Measurements from ENCODE around the gene PNPLA7. TPM values are rescaled to one million over a fixed set of nuclear protein-coding genes. Genes with fewer than 3 reads are reported as not detected.

The PNPLA7 gene
- total and polyA plus RNA-seq, 4 donors = 0.75 to 6.5 (median 2.1) TPM

- H3K36me3 ChIP-seq (ENCODE audit: control insufficient read depth in 4 of 4, insufficient read depth in 3 of 4, low read depth in 1 of 4, low read length in 3 of 4) = peaks cover 7 to 32% (median 10%) of the 10 kb centered on the region in 4 donors
- WGBS = 94% methylated on average over 10 of the region's 10 CpGs
- H3K4me3 ChIP-seq (ENCODE audit: low read depth in 1 of 3, low read length in 3 of 3) = no peak overlapping the region
These were observed 24.0 kb upstream of the PNPLA7 start for GRCh38 chr9:137574192-137574591.

More at GRCh38 chr9:137574192-137574591, 24.0 kb upstream of the PNPLA7 start:
- Histone ChIP-seq H3K9ac (ENCODE audit: low read depth in 1 of 2, low read length in 2 of 2) (no peak overlapping the region), H3K27me3 (ENCODE audit: control insufficient read depth in 4 of 4, insufficient read depth in 4 of 4, low read length in 3 of 4) (no peaks in the 10 kb centered on the region), H3K9me3 (ENCODE audit: control insufficient read depth in 4 of 4, low read length in 3 of 4) (no peaks in the 10 kb centered on the region), H3K27ac (ENCODE audit: low read depth in 1 of 2, low read length in 2 of 2) (no peak overlapping the region), H3K4me1 (ENCODE audit: control insufficient read depth in 4 of 4, insufficient read depth in 4 of 4, low read length in 3 of 4) (peaks cover 4 to 25% (median 18%) of the 10 kb centered on the region in 4 donors)
- no peak for TF ChIP-seq RXRA (IDR thresholded peaks at IDR 0.05)
- no peak for TF ChIP-seq SP1 (IDR thresholded peaks at IDR 0.05)
- no peak for TF ChIP-seq YY1 (IDR thresholded peaks at IDR 0.05)
- TF ChIP-seq, protein P1, sequence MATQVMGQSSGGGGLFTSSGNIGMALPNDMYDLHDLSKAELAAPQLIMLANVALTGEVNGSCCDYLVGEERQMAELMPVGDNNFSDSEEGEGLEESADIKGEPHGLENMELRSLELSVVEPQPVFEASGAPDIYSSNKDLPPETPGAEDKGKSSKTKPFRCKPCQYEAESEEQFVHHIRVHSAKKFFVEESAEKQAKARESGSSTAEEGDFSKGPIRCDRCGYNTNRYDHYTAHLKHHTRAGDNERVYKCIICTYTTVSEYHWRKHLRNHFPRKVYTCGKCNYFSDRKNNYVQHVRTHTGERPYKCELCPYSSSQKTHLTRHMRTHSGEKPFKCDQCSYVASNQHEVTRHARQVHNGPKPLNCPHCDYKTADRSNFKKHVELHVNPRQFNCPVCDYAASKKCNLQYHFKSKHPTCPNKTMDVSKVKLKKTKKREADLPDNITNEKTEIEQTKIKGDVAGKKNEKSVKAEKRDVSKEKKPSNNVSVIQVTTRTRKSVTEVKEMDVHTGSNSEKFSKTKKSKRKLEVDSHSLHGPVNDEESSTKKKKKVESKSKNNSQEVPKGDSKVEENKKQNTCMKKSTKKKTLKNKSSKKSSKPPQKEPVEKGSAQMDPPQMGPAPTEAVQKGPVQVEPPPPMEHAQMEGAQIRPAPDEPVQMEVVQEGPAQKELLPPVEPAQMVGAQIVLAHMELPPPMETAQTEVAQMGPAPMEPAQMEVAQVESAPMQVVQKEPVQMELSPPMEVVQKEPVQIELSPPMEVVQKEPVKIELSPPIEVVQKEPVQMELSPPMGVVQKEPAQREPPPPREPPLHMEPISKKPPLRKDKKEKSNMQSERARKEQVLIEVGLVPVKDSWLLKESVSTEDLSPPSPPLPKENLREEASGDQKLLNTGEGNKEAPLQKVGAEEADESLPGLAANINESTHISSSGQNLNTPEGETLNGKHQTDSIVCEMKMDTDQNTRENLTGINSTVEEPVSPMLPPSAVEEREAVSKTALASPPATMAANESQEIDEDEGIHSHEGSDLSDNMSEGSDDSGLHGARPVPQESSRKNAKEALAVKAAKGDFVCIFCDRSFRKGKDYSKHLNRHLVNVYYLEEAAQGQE (IDR thresholded peaks at IDR 0.05) = no peak
- no peak for TF ChIP-seq NR2F2 (IDR thresholded peaks at IDR 0.05)
- TF ChIP-seq ATF3 (IDR thresholded peaks at IDR 0.05) = no peak
- no peak for TF ChIP-seq GABPA (IDR thresholded peaks at IDR 0.05 in 1 of 2, conservative IDR thresholded peaks at IDR 0.05 in 1 of 2)
- TF ChIP-seq FOXA1 (IDR thresholded peaks at IDR 0.05) = no peak
- no peak for TF ChIP-seq RAD21 (IDR thresholded peaks at IDR 0.05)
- no peak for TF ChIP-seq HNF4A (conservative IDR thresholded peaks at IDR 0.05)
- no peak for TF ChIP-seq EGR1 (IDR thresholded peaks at IDR 0.05; ENCODE audit: low read depth in 2 of 2)
- TF ChIP-seq, protein P2, sequence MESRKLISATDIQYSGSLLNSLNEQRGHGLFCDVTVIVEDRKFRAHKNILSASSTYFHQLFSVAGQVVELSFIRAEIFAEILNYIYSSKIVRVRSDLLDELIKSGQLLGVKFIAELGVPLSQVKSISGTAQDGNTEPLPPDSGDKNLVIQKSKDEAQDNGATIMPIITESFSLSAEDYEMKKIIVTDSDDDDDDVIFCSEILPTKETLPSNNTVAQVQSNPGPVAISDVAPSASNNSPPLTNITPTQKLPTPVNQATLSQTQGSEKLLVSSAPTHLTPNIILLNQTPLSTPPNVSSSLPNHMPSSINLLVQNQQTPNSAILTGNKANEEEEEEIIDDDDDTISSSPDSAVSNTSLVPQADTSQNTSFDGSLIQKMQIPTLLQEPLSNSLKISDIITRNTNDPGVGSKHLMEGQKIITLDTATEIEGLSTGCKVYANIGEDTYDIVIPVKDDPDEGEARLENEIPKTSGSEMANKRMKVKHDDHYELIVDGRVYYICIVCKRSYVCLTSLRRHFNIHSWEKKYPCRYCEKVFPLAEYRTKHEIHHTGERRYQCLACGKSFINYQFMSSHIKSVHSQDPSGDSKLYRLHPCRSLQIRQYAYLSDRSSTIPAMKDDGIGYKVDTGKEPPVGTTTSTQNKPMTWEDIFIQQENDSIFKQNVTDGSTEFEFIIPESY (IDR thresholded peaks at IDR 0.05) = no peak
- TF ChIP-seq, protein P3, sequence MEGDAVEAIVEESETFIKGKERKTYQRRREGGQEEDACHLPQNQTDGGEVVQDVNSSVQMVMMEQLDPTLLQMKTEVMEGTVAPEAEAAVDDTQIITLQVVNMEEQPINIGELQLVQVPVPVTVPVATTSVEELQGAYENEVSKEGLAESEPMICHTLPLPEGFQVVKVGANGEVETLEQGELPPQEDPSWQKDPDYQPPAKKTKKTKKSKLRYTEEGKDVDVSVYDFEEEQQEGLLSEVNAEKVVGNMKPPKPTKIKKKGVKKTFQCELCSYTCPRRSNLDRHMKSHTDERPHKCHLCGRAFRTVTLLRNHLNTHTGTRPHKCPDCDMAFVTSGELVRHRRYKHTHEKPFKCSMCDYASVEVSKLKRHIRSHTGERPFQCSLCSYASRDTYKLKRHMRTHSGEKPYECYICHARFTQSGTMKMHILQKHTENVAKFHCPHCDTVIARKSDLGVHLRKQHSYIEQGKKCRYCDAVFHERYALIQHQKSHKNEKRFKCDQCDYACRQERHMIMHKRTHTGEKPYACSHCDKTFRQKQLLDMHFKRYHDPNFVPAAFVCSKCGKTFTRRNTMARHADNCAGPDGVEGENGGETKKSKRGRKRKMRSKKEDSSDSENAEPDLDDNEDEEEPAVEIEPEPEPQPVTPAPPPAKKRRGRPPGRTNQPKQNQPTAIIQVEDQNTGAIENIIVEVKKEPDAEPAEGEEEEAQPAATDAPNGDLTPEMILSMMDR (IDR thresholded peaks at IDR 0.05; ENCODE audit: low read depth, low read length, missing input control) = no peak
- TF ChIP-seq JUND (IDR thresholded peaks at IDR 0.05) = no peak
- TF ChIP-seq, protein P4, sequence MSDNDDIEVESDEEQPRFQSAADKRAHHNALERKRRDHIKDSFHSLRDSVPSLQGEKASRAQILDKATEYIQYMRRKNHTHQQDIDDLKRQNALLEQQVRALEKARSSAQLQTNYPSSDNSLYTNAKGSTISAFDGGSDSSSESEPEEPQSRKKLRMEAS (IDR thresholded peaks at IDR 0.05) = no peak
- DNase-seq (ENCODE audit: low spot score) = no peak
